Activated CD4-positive, alpha-beta T cell treated with anti-CD3 and anti-CD28 coated beads, Interleukin-2, amount 50 U/mL, for 16 hours (primary cell): ENCODE data around the gene CWH43.
"Not testable (repeated sequence)": the region's sequence is repeated elsewhere in the genome, so short reads cannot be mapped to it uniquely, and the experiment has no call there.

Source experiments
- DNase-seq: peaks from one replicate; pipeline ENCODE4 v3.0.0-alpha.2; 2020

Gene CWH43

GRCh38 chr4:48985976-48986653, at the start of gene CWH43:
Gene CWH43 (plus strand): TSS chr4:48986275. CDS start chr4:48986430, 155 bp downstream.
- DNase-seq = no peak

DNA sequence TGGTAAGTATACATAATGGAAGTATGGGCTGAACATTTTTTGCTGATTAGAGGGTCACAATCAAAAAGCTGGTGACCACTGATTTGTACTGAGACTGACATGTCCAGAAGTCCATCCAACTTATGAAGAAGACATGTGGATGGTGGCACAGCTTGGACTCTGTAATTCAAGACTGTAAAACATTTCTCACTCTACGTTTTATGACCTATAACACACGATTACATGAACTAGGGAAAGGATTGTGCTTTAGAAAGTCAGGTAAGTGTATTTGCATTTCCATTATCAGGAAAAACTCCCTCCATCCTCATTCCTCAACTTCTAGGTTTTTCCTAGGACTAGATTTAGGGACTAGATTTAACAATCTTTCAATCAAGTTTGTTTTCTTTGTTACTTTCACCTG, 49.0 kb upstream of the CWH43 start:
- no peak for DNase-seq

DNA sequence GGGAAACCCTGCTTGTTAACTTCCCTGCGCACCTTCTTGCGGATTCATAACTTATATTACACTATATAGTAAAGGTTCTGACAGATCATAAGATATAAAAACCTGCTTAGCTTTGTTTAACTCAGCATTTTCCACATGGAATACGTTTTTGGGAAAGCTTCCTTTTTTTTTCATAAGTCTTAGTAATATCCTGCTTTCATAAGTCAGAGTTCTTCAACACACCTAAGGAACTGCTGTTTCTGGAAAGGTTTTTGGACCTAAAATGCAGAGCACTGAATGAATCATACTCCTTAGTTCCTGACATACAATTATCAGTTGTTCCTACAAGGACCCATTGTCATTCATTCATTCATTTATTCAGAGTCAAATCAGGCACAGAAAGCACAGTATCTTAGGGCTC, 47.2 kb upstream of the CWH43 start:
- no peak for DNase-seq

DNA sequence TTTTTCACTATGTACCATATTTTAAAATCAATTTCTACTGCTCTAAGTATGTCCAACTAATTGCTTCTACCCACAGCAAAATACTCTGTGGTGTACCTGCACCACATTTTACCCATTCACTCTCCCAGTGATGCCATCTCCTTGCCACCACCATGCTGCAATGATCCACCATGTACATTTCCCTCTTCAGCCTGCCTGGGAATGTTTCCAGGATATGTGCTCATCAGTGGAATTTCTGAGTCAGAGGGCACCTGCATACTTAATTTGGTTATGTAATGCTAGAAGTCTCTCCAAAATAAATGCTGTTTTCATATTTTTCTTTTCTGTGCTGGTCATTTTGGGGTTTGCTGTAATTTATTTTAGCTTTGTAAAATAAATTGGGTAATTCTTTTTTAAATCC, 46.3 kb upstream of the CWH43 start:
- DNase-seq = no peak

DNA sequence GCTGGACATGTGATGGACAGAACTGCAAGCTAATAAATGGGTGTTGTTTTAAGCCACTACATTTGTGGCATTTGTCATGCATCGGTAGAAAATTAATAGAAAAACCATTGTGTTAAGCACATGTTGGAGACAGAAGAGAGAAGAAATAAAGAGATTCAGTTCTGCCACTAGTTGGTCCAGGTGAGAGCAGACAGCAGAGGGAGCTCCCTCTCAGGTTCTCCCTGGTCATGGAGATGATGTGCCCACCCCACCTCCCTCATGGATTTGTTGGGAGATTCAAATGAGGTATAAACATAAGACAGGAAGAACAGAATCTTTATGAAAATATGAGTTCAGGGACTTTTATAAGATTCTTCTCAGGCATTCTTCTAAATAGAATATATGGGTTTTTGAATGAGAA, 42.7 kb upstream of the CWH43 start:
- no peak for DNase-seq

GRCh38 chr4:48944252-48944651, 41.8 kb upstream of the CWH43 start:
- no peak for DNase-seq

- DNase-seq = peak; percentile 63
These were observed 41.3 kb upstream of the CWH43 start for GRCh38 chr4:48944756-48945241.

- no peak for DNase-seq
These were observed 40.1 kb upstream of the CWH43 start for GRCh38 chr4:48945981-48946380.

DNA sequence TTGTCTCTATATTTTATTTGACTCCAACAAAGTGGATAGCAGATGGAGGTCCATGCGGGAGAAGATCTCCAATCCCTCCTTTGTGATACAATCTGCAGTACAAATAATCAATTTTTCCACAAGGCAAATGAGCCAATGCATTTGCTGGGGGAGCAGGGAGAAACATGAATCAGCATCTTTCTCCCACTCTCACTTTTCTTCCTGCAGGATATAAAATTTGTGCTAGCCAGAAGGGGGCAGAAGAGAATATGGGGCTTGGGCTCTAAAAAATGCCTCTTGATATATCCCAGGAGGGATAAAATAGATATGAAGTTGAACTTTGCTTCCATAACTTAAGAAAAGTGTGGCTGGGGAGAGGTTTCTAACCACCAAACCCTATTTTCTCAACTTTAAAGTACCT, 38.3 kb upstream of the CWH43 start:
- no peak for DNase-seq

DNA sequence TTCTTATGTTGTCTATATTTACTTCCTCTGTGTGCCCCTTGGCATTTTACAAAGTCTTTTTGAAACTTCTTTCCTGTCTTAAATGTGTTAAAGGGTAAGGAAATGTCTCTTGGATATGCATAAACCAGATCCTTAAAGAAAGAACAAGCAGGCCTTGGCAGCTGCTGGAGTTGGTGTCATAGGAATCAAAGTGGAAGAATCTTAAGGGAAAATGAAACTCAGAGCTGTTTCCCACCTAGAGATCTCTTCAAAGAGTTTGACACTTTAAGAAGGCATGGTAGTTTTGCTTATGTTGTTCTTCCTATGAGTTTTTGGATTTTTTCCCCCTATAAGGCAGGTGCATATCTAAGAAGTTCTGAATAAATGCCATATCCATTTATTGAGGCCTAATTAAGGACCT, 37.0 kb upstream of the CWH43 start:
- DNase-seq = no peak

DNA sequence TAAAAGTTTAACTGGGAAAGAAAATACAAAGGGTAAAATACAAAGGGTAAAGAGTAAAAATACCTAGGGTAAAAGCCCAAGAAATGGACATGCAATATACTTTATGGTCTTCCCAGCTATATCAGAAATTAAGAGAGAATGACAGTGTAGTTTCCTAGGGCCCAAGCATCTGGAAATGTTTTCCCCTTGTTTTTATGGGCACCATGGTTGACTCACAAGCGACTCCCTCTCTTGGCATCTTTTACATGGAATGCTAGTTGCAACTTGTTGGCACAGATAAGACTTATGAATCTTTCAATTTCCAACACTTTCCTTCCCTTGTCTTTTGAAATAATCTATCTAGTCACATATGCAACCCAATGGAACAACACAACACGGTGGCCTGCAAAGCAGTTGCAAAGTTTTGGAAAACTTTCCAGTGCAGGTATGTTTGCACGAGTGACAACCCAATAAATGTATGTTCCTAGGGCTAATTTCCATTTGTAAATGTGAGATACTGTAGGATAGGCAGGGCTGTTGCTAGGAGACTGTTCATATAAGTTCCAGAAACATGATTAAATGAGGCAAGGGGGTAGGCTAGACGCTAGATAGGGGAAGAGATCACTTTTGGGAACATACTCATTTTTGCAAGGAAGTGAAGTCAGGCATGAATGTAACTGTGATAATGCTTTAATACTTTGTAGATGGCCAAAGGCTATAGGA, 36.4 kb upstream of the CWH43 start:
- DNase-seq = no peak

DNA sequence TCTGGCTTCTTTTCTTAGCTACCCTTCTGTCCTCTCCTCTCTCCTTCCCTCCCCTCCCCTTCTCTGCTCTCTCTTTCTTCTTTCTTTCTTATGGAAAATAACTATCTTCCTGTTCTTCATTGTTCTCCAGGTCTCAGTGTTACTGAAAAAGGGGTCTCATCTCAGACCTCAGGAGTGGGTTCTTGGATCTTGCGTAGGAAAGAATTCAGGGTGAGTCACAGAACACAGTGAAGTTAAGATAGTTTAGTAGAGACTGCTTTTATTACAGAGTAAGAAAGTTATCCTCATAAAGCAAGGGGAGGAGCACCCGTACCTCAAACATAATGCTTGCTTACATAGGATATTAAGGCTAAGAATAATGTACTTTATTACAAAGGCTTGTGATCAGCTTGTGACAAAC, 31.8 kb upstream of the CWH43 start:
- no peak for DNase-seq

DNA sequence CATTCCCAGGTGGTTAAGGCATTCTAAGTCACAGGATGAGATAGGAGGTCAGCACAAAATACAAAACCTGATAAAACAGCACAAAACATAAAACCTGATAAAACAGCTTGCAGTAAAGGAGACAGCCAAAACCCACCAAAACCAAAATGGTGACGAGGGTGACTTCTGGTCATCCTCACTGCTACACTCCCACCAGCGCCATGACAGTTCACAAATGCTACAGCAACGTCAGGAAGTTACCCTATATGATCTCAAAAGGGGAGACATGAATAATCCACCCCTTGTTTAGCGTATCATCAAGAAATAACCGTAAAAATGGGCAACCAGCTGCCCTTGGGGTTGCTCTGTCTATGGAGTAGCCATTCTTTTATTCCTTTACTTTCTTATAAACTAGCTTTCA, 28.7 kb upstream of the CWH43 start:
- DNase-seq = not testable (repeated sequence)

GRCh38 chr4:48958582-48958981, 27.5 kb upstream of the CWH43 start:
- no peak for DNase-seq

DNA sequence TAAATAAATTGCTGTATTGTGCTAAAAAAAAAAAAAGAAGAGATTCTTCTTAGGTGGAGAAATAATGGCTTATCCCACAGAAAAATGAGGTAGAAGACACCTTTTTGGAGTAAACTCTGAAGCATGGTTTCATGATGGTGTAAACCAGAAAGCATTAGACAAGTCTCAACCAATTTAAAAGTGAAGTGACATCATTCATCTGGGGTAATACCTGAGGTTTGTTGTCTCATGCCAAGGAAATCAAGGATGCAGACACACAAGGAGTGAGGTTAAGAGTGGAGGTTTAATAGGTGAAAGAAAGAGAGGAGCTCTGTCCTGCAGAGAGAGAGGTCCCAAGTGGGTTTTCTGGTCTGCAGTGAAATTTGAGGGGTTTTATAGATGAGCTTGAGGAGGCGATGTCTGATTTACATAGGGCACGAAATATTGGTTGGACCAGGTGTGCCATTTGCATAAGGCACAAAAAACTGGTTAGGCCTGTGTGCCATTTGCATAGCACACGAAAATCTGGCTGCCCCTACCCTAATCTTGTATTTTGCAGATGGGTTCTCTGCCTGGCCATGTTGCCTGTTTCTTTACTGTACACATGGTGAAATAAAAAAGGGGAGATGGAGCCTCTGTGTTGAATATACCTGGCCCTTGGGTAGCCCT, 25.0 kb upstream of the CWH43 start:
- no peak for DNase-seq

- no peak for DNase-seq
These were observed 23.4 kb upstream of the CWH43 start for GRCh38 chr4:48962636-48963035.

DNA sequence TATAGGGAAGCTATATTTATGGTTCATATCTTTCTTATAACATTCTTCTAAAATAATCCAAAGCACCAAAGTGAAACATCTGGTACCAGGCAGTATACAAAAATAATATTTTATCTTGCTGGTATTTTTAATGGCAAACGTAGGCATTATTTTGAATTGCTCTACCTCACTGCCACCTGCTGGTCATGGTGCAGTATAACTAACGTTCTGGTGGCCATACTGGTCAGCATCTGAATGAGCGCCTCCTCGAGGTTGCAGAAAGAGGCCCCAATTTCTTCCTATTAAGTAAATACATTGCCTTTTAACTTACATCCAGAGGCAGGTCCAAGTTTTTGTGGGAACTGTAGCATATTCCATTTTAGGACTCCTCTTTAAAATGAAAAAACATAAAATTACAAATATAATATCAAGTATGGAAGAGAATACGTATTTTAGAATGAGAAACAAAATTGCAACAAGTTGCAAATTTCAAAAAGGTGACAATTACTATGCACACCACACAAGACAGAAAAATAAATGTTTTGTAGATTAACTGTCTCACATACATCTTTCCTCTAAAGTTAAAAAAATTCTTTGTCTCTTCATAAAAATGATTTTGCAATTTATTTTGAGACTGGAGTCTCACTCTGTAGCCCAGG, 22.9 kb upstream of the CWH43 start:
- DNase-seq = peak; percentile 83

DNA sequence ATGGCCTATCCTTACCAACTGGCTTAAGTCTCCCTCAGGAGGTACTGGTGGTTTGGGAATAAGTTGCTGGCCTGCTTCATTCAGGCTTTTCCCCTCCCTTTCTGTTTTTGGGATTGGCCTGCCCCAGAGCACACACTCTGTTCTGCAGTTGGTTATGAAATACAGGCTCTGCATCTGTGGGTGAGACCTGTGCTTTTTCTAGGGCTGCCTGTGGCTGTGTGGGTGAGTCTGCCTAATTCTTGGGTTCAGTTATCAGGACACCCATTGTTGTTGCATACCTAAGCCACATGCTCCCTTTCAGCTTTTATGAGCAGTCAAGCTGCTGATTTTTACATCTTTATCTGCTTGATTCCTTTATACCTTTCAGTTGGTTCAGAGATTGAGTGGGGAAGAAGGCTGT, 19.0 kb upstream of the CWH43 start:
- no peak for DNase-seq

DNA sequence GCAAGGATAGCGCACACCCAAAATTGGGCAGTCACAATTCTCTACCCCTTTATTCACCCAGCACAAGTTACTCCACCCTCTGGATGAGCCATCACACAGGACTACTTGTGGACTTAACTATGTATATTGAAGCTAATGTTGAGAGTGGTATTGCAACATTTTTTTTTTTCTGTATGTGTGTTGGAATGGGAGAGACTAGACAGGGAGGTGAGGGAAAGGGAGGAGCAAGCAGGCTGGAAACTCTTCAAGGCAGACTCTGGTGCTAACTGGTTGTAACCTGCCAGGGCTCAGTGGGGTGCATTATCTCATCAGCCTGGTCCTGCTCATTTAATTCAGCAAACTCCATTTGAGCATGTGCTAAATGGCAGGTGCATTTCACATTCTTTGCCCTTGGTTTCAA, 18.4 kb upstream of the CWH43 start:
- DNase-seq = no peak

DNA sequence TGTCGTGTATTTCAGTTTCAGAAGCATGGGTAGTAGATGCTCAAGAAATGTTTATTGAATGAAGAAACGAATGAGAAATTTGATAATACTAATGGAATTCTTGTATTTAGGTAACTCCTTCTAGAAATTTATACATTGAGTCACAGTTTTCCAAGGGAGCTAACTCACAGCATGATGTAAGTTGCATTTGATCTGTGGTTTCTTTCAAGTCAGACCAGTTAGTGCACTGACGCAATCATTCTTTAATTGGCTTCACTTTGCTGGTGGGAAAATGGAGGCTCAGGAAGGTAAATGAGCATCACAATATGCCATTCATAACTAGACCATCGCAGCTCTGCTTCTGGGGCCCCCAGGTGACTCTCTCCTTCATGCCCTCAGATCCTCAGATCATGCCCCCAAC, 17.3 kb upstream of the CWH43 start:
- no peak for DNase-seq

- no peak for DNase-seq
These were observed 15.6 kb upstream of the CWH43 start for GRCh38 chr4:48970471-48970921.

GRCh38 chr4:48974979-48975640, 11.0 kb upstream of the CWH43 start:
- DNase-seq = no peak

GRCh38 chr4:48976041-48976440, 10.0 kb upstream of the CWH43 start:
- no peak for DNase-seq
